ENCODE measurements around the gene TEX29. TPM values are rescaled to one million over a fixed set of nuclear protein-coding genes. Genes with fewer than 3 reads are reported as not detected.

Gene TEX29
- polyA plus RNA-seq, 1 donor from 2014 or later: not detected

DNA sequence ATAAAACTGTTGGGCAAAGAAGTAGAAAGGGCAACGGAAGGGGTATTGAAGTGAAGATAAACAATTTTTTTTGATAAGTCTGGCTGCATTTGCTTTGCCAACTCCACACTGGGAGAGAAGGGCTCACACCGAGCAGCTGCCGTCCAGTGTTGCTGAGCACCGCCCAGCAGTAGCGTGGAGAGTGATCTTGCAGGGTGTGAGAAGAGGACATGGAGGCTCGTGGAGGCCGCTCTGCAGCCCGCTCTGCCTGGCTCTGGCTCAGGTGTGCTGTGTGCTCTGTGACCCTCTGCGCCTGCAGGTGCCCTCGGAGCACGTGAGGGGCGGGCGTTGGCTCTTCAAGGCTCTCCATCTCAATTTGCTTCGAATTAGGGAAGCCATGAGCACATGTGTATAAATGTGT is 35.9 kb upstream of the TEX29 start:
- no peak overlapping the region for H3K27ac ChIP-seq (ENCODE audit: low read length)
- no peaks in the 10 kb centered on the region for H3K9me2 ChIP-seq (ENCODE audit: insufficient read depth, low read length)
- H3K9ac ChIP-seq (ENCODE audit: low read length): no peak overlapping the region
- no peaks in the 10 kb centered on the region for H4K20me1 ChIP-seq (ENCODE audit: insufficient read depth)
- no peaks in the 10 kb centered on the region for H3K27me3 ChIP-seq (ENCODE audit: insufficient read depth, low read depth, low read length)
- H3K4me2 ChIP-seq (ENCODE audit: low read length): no peak overlapping the region
- H3F3A ChIP-seq (ENCODE audit: insufficient read depth, low read length, poor library complexity, severe bottlenecking): no peaks in the 10 kb centered on the region
- TF ChIP-seq EZH2 (IDR thresholded peaks at IDR 0.05; ENCODE audit: borderline replicate concordance, insufficient read depth, low read length, poor library complexity, severe bottlenecking) (no peak), EP300 (conservative IDR thresholded peaks at IDR 0.05; ENCODE audit: poor library complexity, severe bottlenecking) (no peak), RAD21 (conservative IDR thresholded peaks at IDR 0.05) (no peak), SMC3 (conservative IDR thresholded peaks at IDR 0.05; ENCODE audit: poor library complexity) (no peak), POLR2AphosphoS5 (IDR thresholded peaks at IDR 0.05) (no peak), TAF1 (IDR thresholded peaks at IDR 0.05; ENCODE audit: low read depth) (no peak), MXI1 (conservative IDR thresholded peaks at IDR 0.05; ENCODE audit: poor library complexity, severe bottlenecking) (no peak), REST (IDR thresholded peaks at IDR 0.05; ENCODE audit: borderline replicate concordance) (no peak)
- TF ChIP-seq, protein P1, sequence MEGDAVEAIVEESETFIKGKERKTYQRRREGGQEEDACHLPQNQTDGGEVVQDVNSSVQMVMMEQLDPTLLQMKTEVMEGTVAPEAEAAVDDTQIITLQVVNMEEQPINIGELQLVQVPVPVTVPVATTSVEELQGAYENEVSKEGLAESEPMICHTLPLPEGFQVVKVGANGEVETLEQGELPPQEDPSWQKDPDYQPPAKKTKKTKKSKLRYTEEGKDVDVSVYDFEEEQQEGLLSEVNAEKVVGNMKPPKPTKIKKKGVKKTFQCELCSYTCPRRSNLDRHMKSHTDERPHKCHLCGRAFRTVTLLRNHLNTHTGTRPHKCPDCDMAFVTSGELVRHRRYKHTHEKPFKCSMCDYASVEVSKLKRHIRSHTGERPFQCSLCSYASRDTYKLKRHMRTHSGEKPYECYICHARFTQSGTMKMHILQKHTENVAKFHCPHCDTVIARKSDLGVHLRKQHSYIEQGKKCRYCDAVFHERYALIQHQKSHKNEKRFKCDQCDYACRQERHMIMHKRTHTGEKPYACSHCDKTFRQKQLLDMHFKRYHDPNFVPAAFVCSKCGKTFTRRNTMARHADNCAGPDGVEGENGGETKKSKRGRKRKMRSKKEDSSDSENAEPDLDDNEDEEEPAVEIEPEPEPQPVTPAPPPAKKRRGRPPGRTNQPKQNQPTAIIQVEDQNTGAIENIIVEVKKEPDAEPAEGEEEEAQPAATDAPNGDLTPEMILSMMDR (IDR thresholded peaks at IDR 0.05; ENCODE audit: poor library complexity, severe bottlenecking): no peak
- H3K36me3 ChIP-seq (ENCODE audit: insufficient read depth, low read length): peaks cover 17% of the 10 kb centered on the region
- no peaks in the 10 kb centered on the region for H3K79me2 ChIP-seq (replicated peaks; ENCODE audit: insufficient read depth, low read length)
- H3K4me3 ChIP-seq (ENCODE audit: low read length): no peak overlapping the region
- H3K9me3 ChIP-seq (ENCODE audit: low read length): no peaks in the 10 kb centered on the region
- H2AFZ ChIP-seq (ENCODE audit: low read depth, low read length): no peak overlapping the region

- no peak for TF ChIP-seq EP300 (conservative IDR thresholded peaks at IDR 0.05; ENCODE audit: poor library complexity, severe bottlenecking)
- TF ChIP-seq, protein P1 (IDR thresholded peaks at IDR 0.05; ENCODE audit: poor library complexity, severe bottlenecking): peak; percentile 14
- peaks cover 22% of the 10 kb centered on the region for H3K36me3 ChIP-seq (ENCODE audit: insufficient read depth, low read length)
These were observed 34.3 kb upstream of the TEX29 start for GRCh38 chr13:111286162-111286561.

More at GRCh38 chr13:111286162-111286561, 34.3 kb upstream of the TEX29 start:
- H3K27ac ChIP-seq (ENCODE audit: low read length): no peak overlapping the region
- no peak overlapping the region for H3K9ac ChIP-seq (ENCODE audit: low read length)
- H3K9me3 ChIP-seq (ENCODE audit: low read length): no peaks in the 10 kb centered on the region
- H3K4me3 ChIP-seq (ENCODE audit: low read length): no peak overlapping the region
- no peak overlapping the region for H2AFZ ChIP-seq (ENCODE audit: low read depth, low read length)
- no peaks in the 10 kb centered on the region for H3F3A ChIP-seq (ENCODE audit: insufficient read depth, low read length, poor library complexity, severe bottlenecking)
- H4K20me1 ChIP-seq (ENCODE audit: insufficient read depth): no peaks in the 10 kb centered on the region
- H3K9me2 ChIP-seq (ENCODE audit: insufficient read depth, low read length): no peaks in the 10 kb centered on the region
- H3K4me2 ChIP-seq (ENCODE audit: low read length): no peak overlapping the region
- no peaks in the 10 kb centered on the region for H3K27me3 ChIP-seq (ENCODE audit: insufficient read depth, low read depth, low read length)
- no peaks in the 10 kb centered on the region for H3K79me2 ChIP-seq (replicated peaks; ENCODE audit: insufficient read depth, low read length)
